ENCODE results near the gene PRSS21. TPM values are rescaled to one million over a fixed set of nuclear protein-coding genes. Genes with fewer than 3 reads are reported as not detected.
A peak's percentile ranks its signal among the peaks of the same experiment; 100 is the strongest.

PRSS21 gene
- polyA plus RNA-seq, 6 donors from 2014 or later, result 0.51 to 4.4 (median 1.9) TPM; not detected in 1

GRCh38 chr16:2853531-2854073 is 36.6 kb downstream of the PRSS21 start:
- peaks cover 18 to 70% (median 50%) of the 10 kb centered on the region in 3 donors for H3K27me3 Mint-ChIP-seq
- peaks cover 0 to 20% of the 10 kb centered on the region in 2 donors for H3K36me3 Mint-ChIP-seq
- peaks cover 10 to 16% (median 12%) of the 10 kb centered on the region in 7 donors for H3K9me3 Mint-ChIP-seq
- ATAC-seq (ENCODE audit: low read depth in 2 of 2), result no peak
- no peak overlapping the region for H3K4me3 Mint-ChIP-seq
- DNase-seq, result no peak
- peaks cover 6 to 10% (median 7%) of the 10 kb centered on the region in 3 donors for H3K4me1 Mint-ChIP-seq
- no peak overlapping the region for H3K27ac Mint-ChIP-seq

GRCh38 chr16:2854700-2855309 is 37.8 kb downstream of the PRSS21 start:
- Mint-ChIP-seq H3K27me3 (peaks cover 9 to 64% (median 38%) of the 10 kb centered on the region in 3 donors), H3K27ac (no peak overlapping the region), H3K36me3 (peaks cover 0 to 20% of the 10 kb centered on the region in 2 donors), H3K9me3 (peaks cover 10 to 16% (median 12%) of the 10 kb centered on the region in 7 donors), H3K4me1 (peaks cover 5 to 7% (median 6%) of the 10 kb centered on the region in 3 donors), H3K4me3 (no peak overlapping the region)
- no peak for DNase-seq
- no peak for ATAC-seq (ENCODE audit: low read depth in 2 of 2)

DNA sequence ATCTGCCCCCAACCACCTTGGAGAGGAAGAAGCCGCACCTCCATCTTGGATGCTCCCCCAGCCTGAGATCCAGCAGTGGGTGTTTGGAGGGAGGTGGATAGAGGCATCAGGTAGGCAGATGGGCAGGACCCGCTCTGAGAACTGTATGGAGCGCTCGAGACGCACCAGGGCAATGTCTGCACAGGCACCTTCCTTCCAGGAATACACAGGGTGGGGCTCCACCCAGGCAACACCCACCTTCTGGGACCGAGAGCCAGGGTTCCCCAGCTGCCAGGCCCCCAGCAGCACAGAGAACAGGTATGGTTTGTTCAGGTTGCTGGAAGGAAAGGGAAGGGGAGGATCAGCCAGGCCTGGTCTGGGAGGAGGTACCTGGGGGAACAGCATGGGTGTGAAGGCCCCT is 38.5 kb downstream of the PRSS21 start:
- Mint-ChIP-seq H3K27ac (no peak overlapping the region), H3K4me3 (no peak overlapping the region), H3K9me3 (peaks cover 10 to 20% (median 12%) of the 10 kb centered on the region in 7 donors), H3K4me1 (peaks cover 5 to 7% (median 6%) of the 10 kb centered on the region in 3 donors), H3K36me3 (peaks cover 0 to 26% of the 10 kb centered on the region in 2 donors), H3K27me3 (peaks cover 14 to 65% (median 37%) of the 10 kb centered on the region in 3 donors)
- DNase-seq (no peak), ATAC-seq (ENCODE audit: low read depth in 2 of 2) (no peak)

DNA sequence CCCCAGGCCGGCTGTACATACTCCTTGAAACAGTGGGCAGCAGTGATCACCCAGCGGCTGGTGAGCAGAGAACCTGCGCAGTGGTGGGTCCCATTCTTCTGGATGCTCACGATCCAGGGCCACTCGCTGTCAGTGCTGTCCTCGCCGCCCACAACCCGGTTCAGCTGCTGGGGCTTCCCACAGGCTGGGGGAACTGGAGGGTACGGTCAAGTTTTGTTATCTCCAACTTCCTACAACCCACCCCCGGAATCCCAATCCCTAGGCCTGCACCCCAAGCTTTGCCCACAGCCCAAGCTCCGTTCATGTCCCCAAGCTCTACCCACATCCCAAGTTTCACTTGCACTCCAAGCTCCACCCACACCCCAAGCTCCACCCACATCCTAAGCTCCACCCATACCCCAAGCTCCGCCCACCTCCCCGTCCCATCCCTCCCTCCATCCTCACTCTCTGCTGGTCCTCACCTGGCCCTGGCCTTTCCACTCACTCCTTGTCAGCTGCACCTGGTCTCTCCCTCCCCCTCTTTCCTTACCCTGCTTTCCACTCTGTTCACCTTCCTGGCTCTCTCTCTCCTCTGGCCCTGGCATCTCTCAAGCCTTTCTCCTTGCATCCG is 39.1 kb downstream of the PRSS21 start:
- Mint-ChIP-seq H3K36me3 (peaks cover 0 to 27% of the 10 kb centered on the region in 2 donors), H3K27me3 (peaks cover 17 to 64% (median 38%) of the 10 kb centered on the region in 3 donors), H3K27ac (no peak overlapping the region), H3K9me3 (peaks cover 10 to 19% (median 12%) of the 10 kb centered on the region in 7 donors), H3K4me3 (no peak overlapping the region), H3K4me1 (peaks cover 5 to 7% (median 6%) of the 10 kb centered on the region in 3 donors)
- no peak for DNase-seq
- ATAC-seq (ENCODE audit: low read depth in 2 of 2), result peak in 1 of 2 donors; percentile 16

DNA sequence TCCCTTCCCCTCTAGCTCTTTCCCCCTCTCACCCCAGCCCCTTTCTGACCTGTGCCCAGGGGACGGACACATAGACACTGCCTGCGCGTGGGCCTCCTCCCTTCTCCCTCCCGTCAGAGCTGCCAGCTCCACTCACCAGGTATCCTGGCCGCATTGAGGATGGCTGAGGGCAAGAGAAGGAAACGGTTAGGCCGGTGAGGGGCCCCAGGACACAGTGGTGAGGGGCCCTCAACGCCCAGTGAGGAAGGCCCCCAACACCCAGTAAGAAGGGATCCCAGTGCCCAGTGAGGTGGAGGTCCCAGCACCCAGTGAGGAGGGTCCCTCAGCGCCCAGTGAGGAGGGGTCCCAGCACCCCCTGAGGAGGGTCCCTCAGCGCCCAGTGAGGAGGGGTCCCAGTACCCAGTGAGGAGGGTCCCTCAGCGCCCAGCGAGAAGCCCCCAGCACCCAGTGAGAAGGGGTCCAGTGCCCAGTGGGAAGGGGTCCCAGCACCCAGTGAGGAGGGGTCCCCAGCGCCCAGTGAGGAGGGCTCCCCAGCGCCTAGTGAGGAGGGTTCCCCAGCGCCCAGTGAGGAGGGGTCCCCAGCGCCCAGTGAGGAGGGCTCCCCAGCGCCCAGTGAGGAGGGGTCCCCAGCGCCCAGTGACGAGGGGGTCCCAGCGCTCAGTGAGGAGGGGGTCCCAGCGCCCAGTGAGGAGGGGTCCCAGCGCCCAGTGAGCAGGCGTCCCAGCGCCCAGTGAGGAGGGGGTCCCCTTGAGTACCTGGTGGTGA is 39.8 kb downstream of the PRSS21 start:
- Mint-ChIP-seq H3K4me3 (no peak overlapping the region), H3K36me3 (peaks cover 0 to 27% of the 10 kb centered on the region in 2 donors), H3K27ac (peak overlapping the region in 1 of 6 donors; percentile 56), H3K27me3 (peaks cover 21 to 59% (median 42%) of the 10 kb centered on the region in 3 donors), H3K4me1 (peaks cover 5 to 7% (median 6%) of the 10 kb centered on the region in 3 donors), H3K9me3 (peaks cover 10 to 17% (median 12%) of the 10 kb centered on the region in 7 donors)
- DNase-seq (no peak), ATAC-seq (ENCODE audit: low read depth in 2 of 2) (no peak)

- ATAC-seq (ENCODE audit: low read depth in 2 of 2) (peak; percentile 20 to 28), DNase-seq (no peak)
- H3K36me3 Mint-ChIP-seq, result peaks cover 0 to 27% of the 10 kb centered on the region in 2 donors
Measured at GRCh38 chr16:2857451-2858244, 40.6 kb downstream of the PRSS21 start, which contains the start of gene PRSS22. PRSS22 (minus strand) TSS chr16:2858170; CDS start chr16:2858104, 66 bp downstream.

GRCh38 chr16:2858245-2859025 is 41.4 kb downstream of the PRSS21 start:
- H3K36me3 Mint-ChIP-seq, result peaks cover 0 to 27% of the 10 kb centered on the region in 2 donors
- DNase-seq (no peak), ATAC-seq (ENCODE audit: low read depth in 2 of 2) (no peak)
- peaks cover 10 to 17% (median 12%) of the 10 kb centered on the region in 7 donors for H3K9me3 Mint-ChIP-seq
- peaks cover 5 to 7% (median 6%) of the 10 kb centered on the region in 3 donors for H3K4me1 Mint-ChIP-seq
- peaks cover 21 to 55% (median 42%) of the 10 kb centered on the region in 3 donors for H3K27me3 Mint-ChIP-seq
- H3K4me3 Mint-ChIP-seq, result no peak overlapping the region
- no peak overlapping the region for H3K27ac Mint-ChIP-seq

More at GRCh38 chr16:2857451-2858244, 40.6 kb downstream of the PRSS21 start, which contains the start of gene PRSS22:
- Mint-ChIP-seq H3K27me3 (peaks cover 21 to 58% (median 42%) of the 10 kb centered on the region in 3 donors), H3K4me3 (peak within 1 kb of the TSS in 7 of 8 donors; percentile 5 to 84 (median 72)), H3K9me3 (peaks cover 10 to 17% (median 12%) of the 10 kb centered on the region in 7 donors), H3K27ac (no peak within 1 kb of the TSS), H3K4me1 (peaks cover 5 to 7% (median 6%) of the 10 kb centered on the region in 3 donors)

- peaks cover 5 to 7% (median 6%) of the 10 kb centered on the region in 3 donors for H3K4me1 Mint-ChIP-seq
- H3K9me3 Mint-ChIP-seq, result peaks cover under 1 to 6% (median 2%) of the 10 kb centered on the region in 7 donors
- H3K36me3 Mint-ChIP-seq, result peaks cover 0 to 15% of the 10 kb centered on the region in 2 donors
- ATAC-seq (ENCODE audit: low read depth in 2 of 2) (no peak), DNase-seq (no peak)
- no peak overlapping the region for H3K4me3 Mint-ChIP-seq
- no peak overlapping the region for H3K27ac Mint-ChIP-seq
- H3K27me3 Mint-ChIP-seq, result peaks cover 22 to 52% (median 40%) of the 10 kb centered on the region in 3 donors
Measured at GRCh38 chr16:2859686-2860265, 42.7 kb downstream of the PRSS21 start.

- no peak overlapping the region for H3K4me3 Mint-ChIP-seq
- ATAC-seq (ENCODE audit: low read depth in 2 of 2), result no peak
- peaks cover 22 to 51% (median 48%) of the 10 kb centered on the region in 3 donors for H3K27me3 Mint-ChIP-seq
- peaks cover 5 to 7% (median 6%) of the 10 kb centered on the region in 3 donors for H3K4me1 Mint-ChIP-seq
- H3K27ac Mint-ChIP-seq, result no peak overlapping the region
- DNase-seq, result no peak
- H3K36me3 Mint-ChIP-seq, result peaks cover 0 to 14% of the 10 kb centered on the region in 2 donors
- H3K9me3 Mint-ChIP-seq, result peaks cover 0 to 4% (median 0%) of the 10 kb centered on the region in 7 donors
Measured at GRCh38 chr16:2860826-2861567, 44.0 kb downstream of the PRSS21 start.

- H3K27me3 Mint-ChIP-seq, result peaks cover 13 to 32% (median 28%) of the 10 kb centered on the region in 3 donors
- H3K4me3 Mint-ChIP-seq, result peak overlapping the region in 2 of 8 donors; percentile 35 to 50
- ATAC-seq (ENCODE audit: low read depth in 2 of 2) (no peak), DNase-seq (no peak)
- no peaks in the 10 kb centered on the region for H3K36me3 Mint-ChIP-seq
- no peak overlapping the region for H3K27ac Mint-ChIP-seq
- H3K9me3 Mint-ChIP-seq, result no peaks in the 10 kb centered on the region
- peaks cover 6 to 13% (median 7%) of the 10 kb centered on the region in 3 donors for H3K4me1 Mint-ChIP-seq
Measured at GRCh38 chr16:2865651-2866050, 48.6 kb downstream of the PRSS21 start.

DNA sequence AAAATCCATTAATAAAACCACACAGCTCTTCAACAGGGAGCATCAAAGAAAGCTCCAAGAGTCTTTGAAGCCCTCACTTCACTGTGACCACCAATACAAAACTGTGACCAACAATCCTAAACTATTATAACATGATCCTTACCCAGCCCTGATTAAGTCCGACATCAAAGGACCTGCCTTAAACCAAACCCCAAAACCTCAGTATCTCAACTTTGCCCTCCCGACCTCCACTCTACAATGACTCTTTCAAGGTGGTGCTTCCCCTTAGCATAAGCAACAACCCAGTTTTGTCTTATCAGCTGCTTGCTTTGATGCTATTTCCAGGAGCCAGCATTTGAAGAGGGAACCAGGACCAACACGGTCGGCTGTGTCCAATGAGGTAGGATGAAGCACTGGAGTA is 49.4 kb downstream of the PRSS21 start:
- peaks cover 6 to 13% (median 7%) of the 10 kb centered on the region in 3 donors for H3K4me1 Mint-ChIP-seq
- peak overlapping the region in 1 of 6 donors; percentile 15 for H3K27ac Mint-ChIP-seq
- no peaks in the 10 kb centered on the region for H3K36me3 Mint-ChIP-seq
- peaks cover 8 to 38% (median 26%) of the 10 kb centered on the region in 3 donors for H3K27me3 Mint-ChIP-seq
- no peak for ATAC-seq (ENCODE audit: low read depth in 2 of 2)
- no peaks in the 10 kb centered on the region for H3K9me3 Mint-ChIP-seq
- peak overlapping the region in 2 of 8 donors; percentile 35 to 40 for H3K4me3 Mint-ChIP-seq
- DNase-seq, result no peak
